Lower lobe of right lung (tissue), 2 donors: Measurements from ENCODE around the gene TMEM243. TPM values are rescaled to one million over a fixed set of nuclear protein-coding genes. Genes with fewer than 3 reads are reported as not detected.

ENCODE experiments used
- ATAC-seq, 2 donors: fragments of 200-7000 bp; cut with Tn5 transposase; one replicate each; pipeline ENCODE4 v1.9.1; 2020 to 2022; ENCODE audit warnings: mild to moderate bottlenecking in 2 of 2, moderate library complexity in 2 of 2
- DNase-seq: peaks from one replicate; pipeline ENCODE4 v3.0.0-alpha.2; 2020
- H3K27ac ChIP-seq: fragments of 200-600 bp; one replicate; pipeline ENCODE4 v1.8.0; 2022
- H3K27me3 ChIP-seq: fragments of 200-600 bp; one replicate; pipeline ENCODE4 v1.8.0; 2022; ENCODE audit warnings: low read depth
- H3K36me3 ChIP-seq: fragments of 200-600 bp; one replicate; pipeline ENCODE4 v1.8.0; 2022; ENCODE audit warnings: mild to moderate bottlenecking
- H3K4me1 ChIP-seq: fragments of 200-600 bp; one replicate; pipeline ENCODE4 v1.8.0; 2022
- H3K4me3 ChIP-seq: fragments of 200-600 bp; one replicate; pipeline ENCODE4 v1.8.0; 2022; ENCODE audit warnings: mild to moderate bottlenecking
- H3K9me3 ChIP-seq: fragments of 200-600 bp; one replicate; pipeline ENCODE4 v1.8.0; 2022
- CTCF ChIP-seq: fragments of 200-600 bp; IDR thresholded peaks from one replicate; pipeline ENCODE4 v1.8.0; 2022; ENCODE audit warnings: antibody characterized with exemption, mild to moderate bottlenecking
- intact Hi-C: fragments of 100-400 bp; cut with DNase I; formaldehyde crosslinking; loops from one replicate; pipeline ENCODE4 v1.11.0; 2022
- total RNA-seq: library from RNA; stranded (reverse); fragmentation: NEBNext Ultra II Directional; extraction: Animal tissue kit (Norgen Biotek cat#: 25700); gene quantifications from one replicate; pipeline ENCODE4 v1.2.1, GENCODE V29; 2021
- donor health status: DM: no; HTN: yes; CAD: no; lungs with severe emphysema.

The TMEM243 gene
- total RNA-seq, 1 donor from 2014 or later, result 115 TPM

DNA sequence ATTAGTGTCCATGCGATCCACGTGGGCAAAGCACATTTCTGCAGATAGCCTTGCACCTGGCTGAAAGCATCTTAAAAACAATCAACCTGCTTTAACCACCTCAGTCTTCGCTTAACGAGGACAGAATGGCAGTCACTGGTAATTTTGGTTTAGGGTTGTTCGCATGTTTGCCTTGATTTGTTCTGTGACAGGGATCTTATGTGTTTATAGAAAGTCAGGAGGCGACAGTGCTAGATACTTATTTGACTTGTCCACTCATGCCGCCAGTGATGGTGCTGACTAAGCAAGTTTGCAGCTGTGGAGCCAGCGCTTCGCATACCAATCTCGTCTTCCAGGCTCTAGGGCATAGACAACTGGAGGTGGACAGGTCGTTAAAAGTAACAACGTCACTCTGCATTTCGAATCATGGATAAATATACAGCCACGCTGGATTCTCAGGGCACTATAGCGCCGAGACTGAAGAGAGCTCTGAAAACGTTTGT, 1.2 kb upstream of the TMEM243 start:
- DNase-seq (no peak), ATAC-seq (no peak)
- intact Hi-C loops, result no loop called here
- Histone ChIP-seq H3K4me3 (peak overlapping the region; percentile 92), H3K4me1 (peaks cover 32% of the 10 kb centered on the region), H3K36me3 (no peaks in the 10 kb centered on the region), H3K27ac (peak overlapping the region; percentile 93), H3K9me3 (no peaks in the 10 kb centered on the region), H3K27me3 (no peaks in the 10 kb centered on the region)
- no peak for TF ChIP-seq CTCF

DNA sequence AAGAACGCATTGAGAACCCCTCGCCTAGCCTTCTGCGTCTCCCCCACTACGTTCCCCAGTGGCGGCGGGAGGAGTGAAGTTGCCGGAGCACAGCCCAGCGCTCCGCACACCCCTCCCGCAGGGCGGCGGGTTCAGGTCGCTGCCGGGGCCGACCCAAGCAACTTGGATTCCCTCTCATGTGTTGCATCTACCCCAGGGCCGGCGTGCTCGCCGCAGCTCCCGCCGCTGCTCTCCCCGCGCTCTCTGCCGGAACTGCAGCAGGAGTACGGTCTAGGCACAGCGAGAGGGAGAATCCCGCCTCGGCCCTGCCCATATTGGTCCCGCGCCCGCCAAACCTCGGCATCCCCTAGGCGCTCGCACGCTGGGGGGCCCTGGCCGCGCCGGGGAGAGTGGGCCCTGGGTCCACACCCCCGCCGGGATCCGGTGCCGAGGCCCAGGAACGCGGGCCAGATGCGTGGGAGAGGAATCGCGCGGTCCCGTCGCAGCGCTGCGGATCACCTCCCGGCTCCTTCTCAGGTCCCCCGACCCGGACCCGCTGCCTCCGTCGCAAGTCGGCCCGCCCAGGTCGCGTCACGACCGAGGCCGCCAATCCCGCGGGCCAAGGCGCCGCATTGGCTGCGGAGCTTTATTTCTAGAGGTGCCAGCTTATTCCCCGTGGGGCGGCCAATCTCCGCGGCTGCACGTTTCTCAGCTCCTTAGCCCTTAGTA, 648 bp upstream of the TMEM243 start:
- H3K4me3 ChIP-seq, result peak overlapping the region; percentile 92
- no peak for TF ChIP-seq CTCF
- peak; percentile 91 for DNase-seq
- no peaks in the 10 kb centered on the region for H3K9me3 ChIP-seq
- no peaks in the 10 kb centered on the region for H3K27me3 ChIP-seq
- no peaks in the 10 kb centered on the region for H3K36me3 ChIP-seq
- intact Hi-C loops, result no loop called here
- peaks cover 32% of the 10 kb centered on the region for H3K4me1 ChIP-seq
- ATAC-seq, result peak; percentile 83 to 89
- H3K27ac ChIP-seq, result peak overlapping the region; percentile 93

- TF ChIP-seq CTCF, result no peak
- Histone ChIP-seq H3K27me3 (no peaks in the 10 kb centered on the region), H3K4me3 (peak overlapping the region; percentile 92), H3K36me3 (peaks cover 6% of the 10 kb centered on the region), H3K4me1 (peaks cover 45% of the 10 kb centered on the region), H3K27ac (peak overlapping the region; percentile 93), H3K9me3 (no peaks in the 10 kb centered on the region)
- ATAC-seq, result peak; percentile 77 to 81
- DNase-seq, result peak; percentile 90
- intact Hi-C loops, result no loop called here
Observed at GRCh38 chr7:87218796-87219544, 562 bp downstream of the TMEM243 start.

DNA sequence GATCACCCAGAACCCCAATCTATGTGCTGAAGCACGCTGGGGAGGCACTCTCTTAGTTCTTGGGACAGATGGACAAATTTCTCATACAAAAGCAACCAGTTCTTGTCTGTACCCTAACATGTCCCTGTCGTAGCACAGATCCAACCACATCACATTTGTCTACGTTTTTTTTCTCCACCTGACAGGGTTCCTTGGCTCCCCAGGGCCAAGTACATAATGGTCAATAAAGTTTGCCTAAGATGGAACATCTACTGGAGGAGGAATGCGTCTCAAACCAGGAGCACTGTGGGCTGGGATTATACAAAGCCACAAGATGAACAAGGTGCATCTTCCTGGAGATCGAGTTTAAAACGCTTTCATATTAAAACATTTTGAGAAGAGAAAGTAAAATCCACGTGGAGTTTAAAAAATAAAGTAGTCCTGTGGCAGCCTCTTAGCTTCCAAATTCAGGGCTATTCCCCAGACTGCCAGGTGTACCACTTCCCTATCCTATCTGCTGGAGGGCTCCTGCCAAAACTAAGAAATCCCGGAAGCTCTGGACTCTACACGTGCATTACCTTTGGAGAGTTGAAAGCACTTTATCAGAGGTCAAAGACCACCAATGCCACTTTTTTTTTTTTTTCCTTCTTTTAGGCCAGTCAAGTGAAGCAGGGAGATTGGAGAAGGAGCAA, 1.4 kb downstream of the TMEM243 start:
- no peak for TF ChIP-seq CTCF
- Histone ChIP-seq H3K9me3 (no peaks in the 10 kb centered on the region), H3K27ac (peak overlapping the region; percentile 93), H3K36me3 (peaks cover 6% of the 10 kb centered on the region), H3K4me1 (peaks cover 53% of the 10 kb centered on the region), H3K4me3 (peak overlapping the region; percentile 92), H3K27me3 (no peaks in the 10 kb centered on the region)
- intact Hi-C loops, result no loop called here
- ATAC-seq (no peak), DNase-seq (no peak)

GRCh38 chr7:87216701-87217508, 2.6 kb downstream of the TMEM243 start:
- ATAC-seq (peak in 1 of 2 donors; percentile 11), DNase-seq (no peak)
- peaks cover 6% of the 10 kb centered on the region for H3K36me3 ChIP-seq
- no peaks in the 10 kb centered on the region for H3K27me3 ChIP-seq
- intact Hi-C loops, result no loop called here
- H3K9me3 ChIP-seq, result no peaks in the 10 kb centered on the region
- no peak for TF ChIP-seq CTCF
- H3K27ac ChIP-seq, result peak overlapping the region; percentile 93
- H3K4me3 ChIP-seq, result peak overlapping the region; percentile 92
- H3K4me1 ChIP-seq, result peaks cover 65% of the 10 kb centered on the region
